HG02870 (cell line): ENCODE data around the gene SLC32A1.
A peak's percentile ranks its signal among the peaks of the same experiment; 100 is the strongest.

Experiments used
- ATAC-seq: cut with Tn5 transposase; IDR thresholded peaks from one replicate; pipeline ENCODE4 v1.9.1; 2021; ENCODE audit warnings: mild to moderate bottlenecking, moderate library complexity; ENCODE audit not compliant: unreplicated experiment

The SLC32A1 gene

DNA sequence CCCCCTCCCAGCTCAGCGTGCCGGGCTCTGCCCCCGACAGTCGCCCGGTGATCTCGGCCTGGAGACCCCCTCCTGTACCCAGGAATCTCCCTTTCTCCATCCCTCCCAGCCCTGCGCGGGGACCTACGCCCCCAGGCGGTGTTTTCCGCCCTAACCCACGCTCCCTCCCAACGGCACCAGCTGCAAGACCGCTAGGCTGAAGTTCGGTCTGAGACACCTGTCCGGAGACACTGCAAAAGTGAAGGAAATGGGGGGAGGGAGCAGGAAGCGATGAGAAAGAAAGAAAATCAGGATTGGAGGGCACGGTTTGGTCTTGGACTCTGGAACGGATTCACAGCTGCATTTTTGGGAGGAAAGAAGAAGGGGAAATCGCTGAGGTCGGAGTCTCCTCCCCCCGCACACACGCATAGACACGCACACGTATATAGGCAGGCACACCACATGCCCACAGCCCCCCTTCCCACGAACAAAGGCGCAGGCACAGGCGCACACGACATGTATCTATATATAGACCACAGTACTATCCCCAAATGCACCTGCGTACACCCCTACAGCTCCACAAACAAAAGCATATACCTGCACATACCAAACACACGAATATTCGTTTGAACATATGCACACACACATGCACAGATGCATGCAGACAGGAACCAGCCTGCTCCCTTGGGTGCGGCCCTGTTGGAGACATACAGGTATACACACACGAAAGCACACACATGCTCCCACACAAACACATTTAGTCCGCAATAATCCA is 1.0 kb downstream of the SLC32A1 start:
- no peak for ATAC-seq

DNA sequence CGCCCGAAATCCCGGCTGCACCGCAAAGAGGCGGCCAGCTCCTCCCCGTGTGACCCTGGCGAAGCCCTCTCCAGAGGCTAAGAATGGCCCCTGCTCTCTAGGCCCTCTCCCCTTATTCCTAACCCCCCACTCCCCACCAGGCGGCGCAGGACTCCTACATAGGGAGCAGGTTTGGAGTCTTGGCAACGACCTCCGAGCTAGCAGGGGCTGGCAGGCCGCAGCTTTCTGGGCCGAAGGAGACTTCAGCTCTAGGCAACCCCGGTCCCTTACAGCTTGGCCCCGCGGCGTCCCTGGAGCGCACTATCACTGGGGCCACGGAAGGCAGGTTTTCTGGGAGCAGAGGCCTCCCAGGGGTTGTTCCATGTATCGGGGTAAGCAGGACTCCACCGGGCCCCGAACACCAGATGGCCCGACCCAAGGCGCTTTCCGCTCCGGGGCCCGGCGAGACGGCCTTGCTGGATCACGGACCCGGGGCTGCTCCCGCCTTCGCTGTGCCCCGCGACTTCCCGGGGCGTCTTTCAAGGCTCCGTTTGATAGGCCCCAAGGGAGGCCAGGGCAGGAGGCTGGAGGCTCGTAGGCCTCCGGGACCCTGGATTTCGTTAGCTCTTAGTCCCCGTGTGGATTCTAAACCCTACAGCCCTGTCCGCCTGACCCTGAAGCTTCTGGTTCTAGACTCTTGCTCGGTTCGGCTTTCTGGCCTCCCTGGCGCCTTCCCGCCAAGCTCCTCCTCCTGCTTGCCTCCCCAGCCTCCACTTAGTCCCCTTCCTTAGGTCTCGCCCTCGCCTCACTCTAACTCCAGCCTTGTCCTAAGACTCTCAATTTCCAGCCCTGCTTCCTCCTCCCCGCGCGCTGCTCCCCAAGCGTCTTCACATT is 1.9 kb downstream of the SLC32A1 start:
- ATAC-seq: no peak

DNA sequence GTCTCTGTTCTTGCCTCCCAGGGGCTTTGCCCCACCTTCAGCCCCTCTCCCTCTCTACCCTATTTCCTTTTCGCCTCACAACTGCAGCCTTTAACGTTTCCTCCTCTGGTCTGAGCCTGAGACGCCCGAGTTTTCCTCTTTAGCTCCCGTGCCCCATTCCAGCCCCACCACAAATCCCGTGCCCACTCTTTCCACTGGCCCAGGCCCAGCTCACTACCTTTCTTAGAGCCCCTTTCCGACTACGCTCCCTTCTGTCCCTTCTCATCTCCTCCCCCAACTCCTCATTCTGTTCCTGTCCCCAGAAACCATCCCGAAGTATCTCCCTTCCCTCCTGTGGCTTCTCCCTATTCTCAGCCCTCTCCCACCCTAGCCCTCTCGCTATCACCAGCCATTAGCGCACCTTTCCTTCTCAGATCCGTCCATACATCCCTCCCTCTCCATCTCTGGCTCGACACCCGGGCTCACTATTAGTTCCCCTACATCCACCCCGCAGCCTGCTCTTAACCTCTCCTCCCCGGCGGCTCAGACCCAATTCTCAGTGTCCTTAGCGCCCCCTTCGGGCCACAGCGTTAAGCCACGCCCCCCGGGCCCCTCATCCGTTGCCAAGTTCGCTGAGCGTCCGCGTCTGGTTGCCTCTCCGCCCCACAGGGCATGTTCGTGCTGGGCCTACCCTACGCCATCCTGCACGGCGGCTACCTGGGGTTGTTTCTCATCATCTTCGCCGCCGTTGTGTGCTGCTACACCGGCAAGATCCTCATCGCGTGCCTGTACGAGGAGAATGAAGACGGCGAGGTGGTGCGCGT is 2.7 kb downstream of the SLC32A1 start:
- ATAC-seq: no peak

DNA sequence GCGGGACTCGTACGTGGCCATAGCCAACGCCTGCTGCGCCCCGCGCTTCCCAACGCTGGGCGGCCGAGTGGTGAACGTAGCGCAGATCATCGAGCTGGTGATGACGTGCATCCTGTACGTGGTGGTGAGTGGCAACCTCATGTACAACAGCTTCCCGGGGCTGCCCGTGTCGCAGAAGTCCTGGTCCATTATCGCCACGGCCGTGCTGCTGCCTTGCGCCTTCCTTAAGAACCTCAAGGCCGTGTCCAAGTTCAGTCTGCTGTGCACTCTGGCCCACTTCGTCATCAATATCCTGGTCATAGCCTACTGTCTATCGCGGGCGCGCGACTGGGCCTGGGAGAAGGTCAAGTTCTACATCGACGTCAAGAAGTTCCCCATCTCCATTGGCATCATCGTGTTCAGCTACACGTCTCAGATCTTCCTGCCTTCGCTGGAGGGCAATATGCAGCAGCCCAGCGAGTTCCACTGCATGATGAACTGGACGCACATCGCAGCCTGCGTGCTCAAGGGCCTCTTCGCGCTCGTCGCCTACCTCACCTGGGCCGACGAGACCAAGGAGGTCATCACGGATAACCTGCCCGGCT is 3.4 kb downstream of the SLC32A1 start:
- no peak for ATAC-seq

DNA sequence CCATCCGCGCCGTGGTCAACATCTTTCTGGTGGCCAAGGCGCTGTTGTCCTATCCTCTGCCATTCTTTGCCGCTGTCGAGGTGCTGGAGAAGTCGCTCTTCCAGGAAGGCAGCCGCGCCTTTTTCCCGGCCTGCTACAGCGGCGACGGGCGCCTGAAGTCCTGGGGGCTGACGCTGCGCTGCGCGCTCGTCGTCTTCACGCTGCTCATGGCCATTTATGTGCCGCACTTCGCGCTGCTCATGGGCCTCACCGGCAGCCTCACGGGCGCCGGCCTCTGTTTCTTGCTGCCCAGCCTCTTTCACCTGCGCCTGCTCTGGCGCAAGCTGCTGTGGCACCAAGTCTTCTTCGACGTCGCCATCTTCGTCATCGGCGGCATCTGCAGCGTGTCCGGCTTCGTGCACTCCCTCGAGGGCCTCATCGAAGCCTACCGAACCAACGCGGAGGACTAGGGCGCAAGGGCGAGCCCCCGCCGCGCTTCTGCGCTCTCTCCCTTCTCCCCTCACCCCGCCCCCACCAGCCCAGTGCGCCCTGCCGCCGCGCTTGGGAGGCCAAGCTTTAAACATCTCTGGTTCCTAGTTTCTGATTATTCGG is 4.0 kb downstream of the SLC32A1 start:
- ATAC-seq: no peak

DNA sequence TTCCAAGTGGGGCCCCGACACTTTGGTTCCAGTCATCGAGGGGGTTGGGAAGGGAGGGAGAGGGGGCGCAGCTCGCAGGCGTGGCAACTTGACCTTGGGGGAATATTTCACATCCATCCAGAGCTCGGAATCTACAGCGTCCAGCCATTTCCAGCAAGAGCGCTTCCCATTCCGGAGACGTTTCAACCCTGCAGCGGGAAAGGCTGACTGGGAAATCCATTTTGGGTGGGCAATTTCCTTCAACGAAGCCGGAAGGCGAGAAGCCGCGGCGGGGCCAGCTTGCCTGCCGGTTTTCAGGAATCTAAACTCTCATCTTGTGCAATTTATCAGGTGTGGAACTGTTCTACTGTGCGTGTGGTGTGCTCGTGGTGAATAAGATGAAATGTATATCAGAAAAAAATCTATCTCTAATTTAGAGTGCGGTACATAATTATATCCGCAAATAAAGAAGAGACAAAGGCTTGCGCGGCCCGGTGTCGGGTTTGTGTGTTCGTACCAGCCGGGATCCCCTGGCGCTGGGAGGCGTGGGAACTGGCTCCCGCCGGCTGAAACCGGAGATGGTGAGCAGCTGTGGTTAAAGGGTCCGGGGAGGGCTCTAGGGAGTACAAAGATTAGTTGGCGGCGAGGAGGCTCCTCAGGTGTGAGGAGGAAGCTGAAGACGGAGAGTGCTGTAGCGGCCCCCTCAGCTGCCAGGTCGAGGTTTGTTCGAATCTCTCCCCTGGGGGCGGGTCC is 4.8 kb downstream of the SLC32A1 start:
- no peak for ATAC-seq

DNA sequence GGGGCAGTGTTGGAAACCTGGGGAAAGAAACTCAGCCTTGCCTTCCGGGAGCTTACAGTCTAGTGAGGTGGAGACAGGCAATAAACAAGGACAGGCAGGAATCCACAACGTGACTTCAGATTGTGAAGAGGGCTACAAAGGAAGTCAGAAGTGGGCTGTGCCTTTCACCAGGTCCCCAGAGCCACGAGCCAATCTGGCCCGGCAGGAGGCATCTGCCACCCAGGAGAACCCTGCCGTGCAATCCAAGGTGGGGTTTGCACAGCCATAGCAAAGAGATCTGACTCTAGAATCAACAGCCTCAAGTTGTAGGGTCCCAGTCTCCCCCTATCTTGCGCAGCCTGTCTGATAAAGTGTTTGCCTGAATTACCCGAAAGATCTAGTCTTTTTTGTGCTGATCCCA is 5.5 kb downstream of the SLC32A1 start:
- ATAC-seq: no peak

DNA sequence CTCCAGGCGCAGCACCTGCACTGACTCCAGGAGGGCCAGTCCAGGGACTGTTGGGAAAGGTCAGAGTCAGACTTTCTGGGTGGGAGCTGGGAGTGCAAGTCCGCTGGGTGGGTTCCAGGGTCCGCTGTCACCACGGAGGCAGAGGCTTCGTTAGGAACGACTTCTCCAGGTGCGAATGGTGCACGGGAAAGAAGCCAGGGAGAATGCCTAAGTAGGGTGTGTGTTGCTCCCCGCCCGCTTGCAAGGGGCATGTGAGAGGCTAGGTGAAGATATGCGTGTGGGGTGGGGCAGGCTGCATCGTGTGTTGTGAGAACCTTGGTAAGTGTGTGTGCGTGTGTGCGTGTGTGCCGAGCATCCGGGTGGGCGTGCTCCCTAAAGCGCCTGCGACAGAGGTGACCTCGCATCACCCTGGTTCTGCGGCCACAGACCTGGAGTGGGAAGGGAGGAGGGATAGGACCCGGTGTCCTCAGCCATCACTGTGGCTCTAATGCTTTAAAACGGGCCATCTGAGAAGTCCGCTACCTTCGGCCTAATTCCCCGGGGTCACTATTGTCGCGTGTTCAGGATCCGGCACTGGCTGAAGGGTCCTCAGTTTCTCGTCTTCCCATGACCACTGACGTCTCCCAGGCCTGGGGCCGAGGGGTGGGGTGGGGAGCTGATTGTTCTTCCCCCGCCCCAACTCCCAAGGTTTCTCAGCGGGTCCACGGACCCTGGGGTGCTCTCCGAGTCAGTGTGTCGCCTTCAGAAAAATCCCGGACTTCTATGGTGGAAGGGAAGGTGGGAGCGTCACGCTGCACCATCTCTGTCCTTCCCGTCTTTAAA is 6.1 kb downstream of the SLC32A1 start:
- no peak for ATAC-seq

DNA sequence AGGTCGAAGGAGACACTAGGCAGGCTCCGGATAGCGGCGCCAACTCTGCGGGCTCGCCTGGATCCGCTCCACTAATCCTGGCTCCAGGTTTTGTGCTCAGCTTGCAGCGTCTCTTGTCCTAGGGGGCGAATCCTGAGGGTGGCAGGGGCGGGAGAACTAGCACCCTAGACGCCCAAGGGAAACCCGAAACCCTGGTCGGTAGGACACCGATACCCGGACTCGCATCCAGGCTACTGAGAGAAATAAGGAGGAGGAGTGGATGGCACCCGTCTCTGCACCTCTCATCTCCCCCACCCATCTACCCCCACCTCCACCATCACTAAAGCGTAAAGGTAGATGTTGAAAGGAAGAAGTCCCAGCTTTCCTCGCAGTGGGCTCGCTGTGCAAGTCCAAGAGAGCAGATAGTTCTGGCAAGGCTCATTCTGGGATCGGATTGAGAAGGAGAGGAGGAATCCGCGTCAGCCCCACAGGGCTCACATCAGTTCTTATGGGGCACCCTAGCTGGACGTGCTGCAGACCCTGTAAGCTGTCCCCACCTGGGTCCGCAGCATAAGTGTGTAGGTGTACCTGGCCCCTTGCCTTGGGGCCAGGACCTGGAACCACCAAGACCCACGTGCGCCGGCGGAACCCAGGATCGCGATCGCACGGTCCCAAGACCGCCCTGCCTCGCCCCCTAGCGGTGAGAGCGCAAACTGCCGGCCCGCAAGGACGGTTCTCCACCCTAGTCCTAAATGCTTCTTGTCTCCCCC is 6.9 kb downstream of the SLC32A1 start:
- ATAC-seq: no peak

DNA sequence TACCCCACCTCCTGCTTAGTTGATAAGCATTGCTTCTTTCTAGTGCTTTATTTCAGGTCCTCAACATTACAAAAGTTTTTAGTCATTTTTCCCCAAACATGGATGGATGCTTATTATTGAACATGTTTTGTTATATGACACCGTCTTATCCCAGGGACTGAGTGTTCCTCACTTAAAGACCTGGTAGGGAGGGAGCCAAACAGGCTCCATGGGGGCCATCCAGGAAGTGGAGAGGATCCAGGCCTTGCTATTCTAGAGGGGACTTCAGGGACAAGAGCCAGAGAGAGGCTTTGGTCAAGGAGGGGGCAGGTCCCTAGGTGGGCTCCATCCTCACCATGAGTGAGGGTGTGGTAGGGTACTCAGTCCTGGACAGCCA is 7.4 kb downstream of the SLC32A1 start:
- ATAC-seq: no peak

DNA sequence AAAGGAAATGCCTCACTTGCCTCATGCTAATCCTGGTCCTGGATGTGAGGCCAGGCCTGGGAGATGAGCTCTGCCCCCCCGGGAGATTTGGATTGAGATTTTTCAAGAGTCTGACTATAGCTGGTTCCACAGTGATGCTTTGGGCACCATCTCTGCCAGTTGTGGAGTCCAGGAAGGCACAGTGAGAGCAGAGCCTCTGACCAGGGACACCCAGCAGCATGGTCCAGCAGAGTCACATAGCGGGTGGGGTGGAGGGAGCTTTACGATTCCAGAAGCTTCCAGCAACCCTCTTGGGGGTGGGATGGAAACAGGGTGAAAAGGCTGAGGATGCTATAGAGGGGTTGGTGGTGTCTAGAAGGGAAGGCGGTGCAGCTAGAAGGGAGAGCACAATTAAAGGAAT is 8.7 kb downstream of the SLC32A1 start:
- ATAC-seq: no peak

DNA sequence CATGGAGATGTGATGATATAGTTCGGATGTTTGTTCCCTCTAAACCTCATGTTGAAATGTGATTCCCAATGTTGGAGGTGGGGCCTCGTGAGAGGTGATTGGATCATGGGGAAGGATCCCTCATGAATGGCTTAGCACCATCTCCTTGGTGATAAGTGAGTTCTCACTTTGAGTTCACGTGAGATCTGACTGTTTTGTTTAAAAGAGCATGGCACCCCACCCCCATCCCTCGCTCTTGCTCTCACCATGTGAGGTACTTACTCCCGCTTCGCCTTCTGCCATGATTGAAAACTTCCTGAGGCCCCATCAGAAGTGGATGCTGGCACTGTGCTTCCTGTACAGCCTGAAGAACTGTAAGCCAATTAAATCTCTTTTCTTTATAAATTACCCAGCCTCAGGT is 10.9 kb downstream of the SLC32A1 start:
- no peak for ATAC-seq

DNA sequence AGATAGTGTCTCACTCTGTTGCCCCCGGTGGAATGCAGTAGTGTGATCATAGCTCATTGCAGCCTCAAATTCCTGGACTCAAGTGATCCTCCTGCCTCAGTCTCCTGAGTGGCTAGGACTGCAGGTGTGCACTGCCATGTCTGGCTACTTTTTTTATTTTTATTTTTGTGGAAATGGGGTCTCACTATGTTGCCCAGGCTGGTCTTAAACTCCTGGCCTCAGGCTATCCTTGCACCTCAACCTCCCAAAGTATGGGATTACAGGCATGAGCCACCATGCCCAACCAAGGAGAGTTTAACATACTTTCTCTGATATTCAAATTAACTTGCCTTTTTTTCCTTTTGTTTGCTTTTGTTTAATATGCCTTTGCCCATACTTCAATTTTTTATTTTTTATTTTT is 13.6 kb downstream of the SLC32A1 start:
- no peak for ATAC-seq

DNA sequence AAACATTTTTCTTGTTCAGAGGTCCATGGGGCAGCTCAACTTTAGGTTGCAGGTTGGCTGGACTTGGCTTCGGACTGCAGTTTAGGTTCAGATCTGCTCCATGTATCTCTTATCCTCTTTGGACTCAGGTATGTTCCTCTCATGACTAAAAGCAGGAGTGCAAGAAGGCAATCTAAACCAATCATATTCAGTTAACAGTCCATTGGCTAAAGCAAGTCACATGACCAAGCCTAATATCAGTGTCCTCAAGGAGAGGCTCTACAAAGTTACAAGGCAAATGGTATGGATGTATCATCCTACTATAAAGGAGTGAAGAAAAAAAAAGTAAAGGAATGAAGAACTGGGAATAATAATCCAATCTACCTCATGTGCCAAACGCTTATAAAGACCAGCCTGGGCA is 21.5 kb downstream of the SLC32A1 start:
- no peak for ATAC-seq

DNA sequence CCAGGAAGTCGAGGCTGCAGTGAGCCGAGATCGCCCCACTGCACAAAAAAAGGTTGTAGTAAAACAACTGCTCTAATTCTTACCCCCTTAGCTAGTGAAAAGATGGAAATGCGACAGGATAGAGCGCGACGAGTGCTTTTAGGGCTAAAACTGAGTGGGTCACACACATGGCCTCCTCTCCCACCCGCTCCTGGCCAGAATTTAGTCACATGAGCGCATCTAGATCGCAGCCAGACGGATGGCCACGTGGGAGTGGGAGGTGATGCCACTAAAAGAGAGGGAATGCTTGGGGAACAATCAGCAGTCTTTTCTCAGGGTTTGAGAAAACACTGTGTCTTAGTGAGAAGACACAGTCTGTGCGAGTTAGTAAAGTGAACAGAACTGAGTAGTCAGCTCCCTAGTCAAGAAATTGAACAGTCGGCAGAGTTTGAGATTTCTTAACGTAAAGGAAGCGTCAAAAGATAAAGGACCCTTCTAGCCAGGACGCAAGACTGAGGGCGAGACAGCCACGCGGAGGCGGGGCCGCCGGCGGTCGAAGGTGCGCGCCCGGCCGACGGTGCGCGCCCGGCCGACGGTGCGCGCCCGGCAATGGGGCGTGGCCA is 23.3 kb downstream of the SLC32A1 start:
- no peak for ATAC-seq

DNA sequence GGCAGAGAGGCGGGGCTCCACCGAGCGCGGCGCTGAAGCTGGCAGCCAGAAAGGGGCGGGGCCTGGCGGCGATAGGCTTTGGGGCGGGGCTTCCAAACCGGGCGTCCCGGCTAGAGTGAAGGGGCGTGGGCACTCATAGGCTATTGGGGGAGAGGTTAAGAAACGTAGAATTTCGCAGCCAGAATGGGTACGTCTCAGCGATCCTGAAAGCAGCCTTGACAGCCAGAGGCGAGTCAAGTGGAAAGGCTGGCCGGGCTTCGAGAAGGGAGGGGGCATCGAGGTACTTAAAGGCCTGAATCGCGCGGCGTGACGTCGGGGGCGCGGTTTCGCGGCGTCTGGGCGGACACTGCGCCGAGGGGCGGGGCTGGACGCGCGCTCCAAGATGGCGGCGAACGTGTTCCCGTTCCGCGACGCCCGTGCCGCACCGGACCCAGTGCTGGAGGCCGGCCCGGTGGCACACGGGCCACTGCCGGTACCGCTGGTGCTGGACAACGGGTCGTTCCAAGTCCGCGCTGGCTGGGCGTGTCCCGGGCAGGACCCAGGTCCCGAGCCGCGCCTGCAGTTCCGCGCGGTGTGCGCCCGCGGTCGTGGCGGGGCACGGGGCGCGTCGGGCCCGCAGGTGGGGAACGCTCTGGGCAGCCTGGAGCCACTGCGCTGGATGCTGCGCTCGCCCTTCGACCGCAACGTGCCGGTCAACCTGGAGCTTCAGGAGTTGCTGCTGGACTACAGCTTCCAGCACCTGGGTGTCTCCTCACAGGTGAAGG is 24.0 kb downstream of the SLC32A1 start, which contains the start of gene ACTR5:
ACTR5 (plus strand) TSS at position 364 of the 764 bp plus-strand sequence; CDS start at position 383, 19 bp downstream.
- peak; percentile 85 for ATAC-seq

DNA sequence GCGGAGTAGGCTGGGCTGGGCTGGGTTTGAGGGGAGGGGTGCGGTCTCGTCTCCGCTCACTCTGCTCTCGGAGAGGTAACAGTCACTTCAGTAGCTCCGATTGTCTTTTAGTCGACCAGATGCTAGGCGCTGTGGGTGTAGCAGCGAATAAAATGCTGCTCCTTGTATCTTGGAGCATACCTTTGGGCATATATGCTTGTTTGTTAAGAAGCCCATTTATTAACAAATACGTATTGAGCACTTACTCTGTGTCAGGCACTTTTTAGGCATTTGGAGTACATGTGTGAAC is 24.5 kb downstream of the SLC32A1 start:
- ATAC-seq: peak; percentile 30
